HL-60 (cell line): ENCODE measurements around the gene SRRM3.

ENCODE experiments used
- GABPA ChIP-seq: IDR thresholded peaks from 2 replicates; pipeline ENCODE4 v1.6.1; 2012; ENCODE audit warnings: low read depth
- POLR2AphosphoS5 ChIP-seq: IDR thresholded peaks from 2 replicates; pipeline ENCODE4 v1.6.1; 2012; ENCODE audit warnings: low read depth
- SPI1 ChIP-seq: IDR thresholded peaks from 2 replicates; pipeline ENCODE4 v1.6.1; 2012; ENCODE audit warnings: low read depth, mild to moderate bottlenecking, borderline replicate concordance
- TF ChIP-seq, protein P1 (sequence below): IDR thresholded peaks from 2 replicates; pipeline ENCODE4 v1.6.1; 2012; ENCODE audit warnings: low read depth; ENCODE audit not compliant: insufficient replicate concordance
- TF ChIP-seq, protein P2 (sequence below): IDR thresholded peaks from one replicate; pipeline ENCODE4 v1.5.1; 2011; ENCODE audit warnings: low read length, control low read depth, inconsistent platforms; ENCODE audit not compliant: insufficient read depth

DNA sequence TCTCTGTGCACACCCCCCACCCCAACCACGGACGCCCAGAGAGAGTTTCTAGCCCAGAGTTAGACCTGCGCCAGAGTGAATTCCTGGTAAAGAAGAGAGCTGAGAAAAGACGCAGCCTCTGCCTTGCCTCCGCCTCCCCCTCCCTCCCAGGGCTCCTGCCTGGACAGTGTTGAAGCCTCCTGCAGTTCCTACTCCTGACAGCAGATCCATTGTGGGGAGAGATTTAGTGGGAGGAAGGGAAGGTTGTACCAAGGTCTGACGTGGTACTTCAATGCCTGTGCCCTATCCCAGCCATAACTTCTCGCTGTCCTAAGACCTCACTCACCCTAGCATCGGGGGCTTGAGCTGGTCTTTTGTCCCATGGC is 952 bp downstream of the SRRM3 start:
- TF ChIP-seq, protein P1, sequence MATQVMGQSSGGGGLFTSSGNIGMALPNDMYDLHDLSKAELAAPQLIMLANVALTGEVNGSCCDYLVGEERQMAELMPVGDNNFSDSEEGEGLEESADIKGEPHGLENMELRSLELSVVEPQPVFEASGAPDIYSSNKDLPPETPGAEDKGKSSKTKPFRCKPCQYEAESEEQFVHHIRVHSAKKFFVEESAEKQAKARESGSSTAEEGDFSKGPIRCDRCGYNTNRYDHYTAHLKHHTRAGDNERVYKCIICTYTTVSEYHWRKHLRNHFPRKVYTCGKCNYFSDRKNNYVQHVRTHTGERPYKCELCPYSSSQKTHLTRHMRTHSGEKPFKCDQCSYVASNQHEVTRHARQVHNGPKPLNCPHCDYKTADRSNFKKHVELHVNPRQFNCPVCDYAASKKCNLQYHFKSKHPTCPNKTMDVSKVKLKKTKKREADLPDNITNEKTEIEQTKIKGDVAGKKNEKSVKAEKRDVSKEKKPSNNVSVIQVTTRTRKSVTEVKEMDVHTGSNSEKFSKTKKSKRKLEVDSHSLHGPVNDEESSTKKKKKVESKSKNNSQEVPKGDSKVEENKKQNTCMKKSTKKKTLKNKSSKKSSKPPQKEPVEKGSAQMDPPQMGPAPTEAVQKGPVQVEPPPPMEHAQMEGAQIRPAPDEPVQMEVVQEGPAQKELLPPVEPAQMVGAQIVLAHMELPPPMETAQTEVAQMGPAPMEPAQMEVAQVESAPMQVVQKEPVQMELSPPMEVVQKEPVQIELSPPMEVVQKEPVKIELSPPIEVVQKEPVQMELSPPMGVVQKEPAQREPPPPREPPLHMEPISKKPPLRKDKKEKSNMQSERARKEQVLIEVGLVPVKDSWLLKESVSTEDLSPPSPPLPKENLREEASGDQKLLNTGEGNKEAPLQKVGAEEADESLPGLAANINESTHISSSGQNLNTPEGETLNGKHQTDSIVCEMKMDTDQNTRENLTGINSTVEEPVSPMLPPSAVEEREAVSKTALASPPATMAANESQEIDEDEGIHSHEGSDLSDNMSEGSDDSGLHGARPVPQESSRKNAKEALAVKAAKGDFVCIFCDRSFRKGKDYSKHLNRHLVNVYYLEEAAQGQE, result no peak
- TF ChIP-seq, protein P2, sequence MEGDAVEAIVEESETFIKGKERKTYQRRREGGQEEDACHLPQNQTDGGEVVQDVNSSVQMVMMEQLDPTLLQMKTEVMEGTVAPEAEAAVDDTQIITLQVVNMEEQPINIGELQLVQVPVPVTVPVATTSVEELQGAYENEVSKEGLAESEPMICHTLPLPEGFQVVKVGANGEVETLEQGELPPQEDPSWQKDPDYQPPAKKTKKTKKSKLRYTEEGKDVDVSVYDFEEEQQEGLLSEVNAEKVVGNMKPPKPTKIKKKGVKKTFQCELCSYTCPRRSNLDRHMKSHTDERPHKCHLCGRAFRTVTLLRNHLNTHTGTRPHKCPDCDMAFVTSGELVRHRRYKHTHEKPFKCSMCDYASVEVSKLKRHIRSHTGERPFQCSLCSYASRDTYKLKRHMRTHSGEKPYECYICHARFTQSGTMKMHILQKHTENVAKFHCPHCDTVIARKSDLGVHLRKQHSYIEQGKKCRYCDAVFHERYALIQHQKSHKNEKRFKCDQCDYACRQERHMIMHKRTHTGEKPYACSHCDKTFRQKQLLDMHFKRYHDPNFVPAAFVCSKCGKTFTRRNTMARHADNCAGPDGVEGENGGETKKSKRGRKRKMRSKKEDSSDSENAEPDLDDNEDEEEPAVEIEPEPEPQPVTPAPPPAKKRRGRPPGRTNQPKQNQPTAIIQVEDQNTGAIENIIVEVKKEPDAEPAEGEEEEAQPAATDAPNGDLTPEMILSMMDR, result no peak
- TF ChIP-seq POLR2AphosphoS5 (no peak), GABPA (no peak), SPI1 (no peak)
